ENCODE measurements around the gene FSTL4.
"Not testable (repeated sequence)": the region's sequence is repeated elsewhere in the genome, so short reads cannot be mapped to it uniquely, and the experiment has no call there.

Gene FSTL4

GRCh38 chr5:133195250-133195649, 417.1 kb downstream of the FSTL4 start:
- DNase-seq (ENCODE audit: low spot score in 2 of 2) (no peak), ATAC-seq (ENCODE audit: low read depth) (no peak)
- Mint-ChIP-seq H3K4me3 (no peak overlapping the region), H3K9me3 (no peaks in the 10 kb centered on the region), H3K4me1 (no peaks in the 10 kb centered on the region), H3K36me3 (no peaks in the 10 kb centered on the region), H3K27me3 (peaks cover 15% of the 10 kb centered on the region), H3K27ac (no peak overlapping the region)

DNA sequence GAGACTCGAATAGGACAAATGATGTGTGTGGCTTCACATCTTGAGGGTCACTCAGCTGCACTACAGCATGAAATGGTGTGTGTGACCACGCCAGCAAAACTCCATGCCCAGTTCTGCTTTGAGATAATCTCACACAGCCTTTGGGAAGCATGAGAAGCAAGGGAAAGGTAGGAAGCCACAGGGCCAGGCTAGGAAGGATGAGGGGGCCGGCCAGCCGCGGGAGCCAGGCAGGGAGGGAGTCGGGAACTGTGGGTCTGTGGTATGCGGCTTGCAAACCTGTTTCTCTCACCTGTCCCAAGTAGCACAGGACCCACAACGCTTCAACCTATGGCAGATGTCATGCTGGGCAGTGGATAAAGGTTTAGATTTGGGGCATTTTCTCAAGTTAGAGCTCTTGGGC, 418.5 kb downstream of the FSTL4 start:
- ATAC-seq (ENCODE audit: low read depth) (no peak), DNase-seq (ENCODE audit: low spot score in 2 of 2) (no peak)
- Mint-ChIP-seq H3K9me3 (no peaks in the 10 kb centered on the region), H3K36me3 (no peaks in the 10 kb centered on the region), H3K27ac (no peak overlapping the region), H3K4me1 (no peaks in the 10 kb centered on the region), H3K27me3 (peaks cover 19% of the 10 kb centered on the region), H3K4me3 (no peak overlapping the region)

DNA sequence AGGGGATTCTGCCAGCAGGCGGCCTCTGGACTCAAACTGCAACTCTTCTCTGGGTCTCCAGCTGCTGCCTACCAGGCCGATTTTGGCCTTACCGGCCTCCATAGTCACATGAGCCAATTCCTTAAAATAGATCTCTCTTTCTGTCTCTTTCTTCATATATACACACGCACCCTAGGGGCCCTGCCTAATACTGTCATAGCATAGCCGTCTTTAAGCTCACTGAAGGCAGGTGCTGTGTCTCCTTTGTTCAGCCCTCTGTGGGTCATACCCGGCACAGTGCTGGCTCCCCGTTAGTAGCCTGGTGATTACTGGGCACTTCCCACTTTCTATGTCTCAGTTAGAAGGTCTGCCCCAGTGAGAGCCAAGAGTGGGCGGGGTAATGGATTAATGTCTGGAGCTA, 419.6 kb downstream of the FSTL4 start:
- DNase-seq (ENCODE audit: low spot score in 2 of 2) (no peak), ATAC-seq (ENCODE audit: low read depth) (no peak)
- Mint-ChIP-seq H3K4me3 (no peak overlapping the region), H3K36me3 (no peaks in the 10 kb centered on the region), H3K27me3 (peaks cover 19% of the 10 kb centered on the region), H3K27ac (no peak overlapping the region), H3K4me1 (no peaks in the 10 kb centered on the region), H3K9me3 (no peaks in the 10 kb centered on the region)

GRCh38 chr5:133189881-133190280, 422.5 kb downstream of the FSTL4 start:
- peaks cover 15% of the 10 kb centered on the region for H3K27me3 Mint-ChIP-seq
- no peaks in the 10 kb centered on the region for H3K9me3 Mint-ChIP-seq
- DNase-seq (ENCODE audit: low spot score in 2 of 2), result no peak
- no peaks in the 10 kb centered on the region for H3K4me1 Mint-ChIP-seq
- ATAC-seq (ENCODE audit: low read depth), result no peak
- no peak overlapping the region for H3K4me3 Mint-ChIP-seq
- no peak overlapping the region for H3K27ac Mint-ChIP-seq
- H3K36me3 Mint-ChIP-seq, result no peaks in the 10 kb centered on the region

DNA sequence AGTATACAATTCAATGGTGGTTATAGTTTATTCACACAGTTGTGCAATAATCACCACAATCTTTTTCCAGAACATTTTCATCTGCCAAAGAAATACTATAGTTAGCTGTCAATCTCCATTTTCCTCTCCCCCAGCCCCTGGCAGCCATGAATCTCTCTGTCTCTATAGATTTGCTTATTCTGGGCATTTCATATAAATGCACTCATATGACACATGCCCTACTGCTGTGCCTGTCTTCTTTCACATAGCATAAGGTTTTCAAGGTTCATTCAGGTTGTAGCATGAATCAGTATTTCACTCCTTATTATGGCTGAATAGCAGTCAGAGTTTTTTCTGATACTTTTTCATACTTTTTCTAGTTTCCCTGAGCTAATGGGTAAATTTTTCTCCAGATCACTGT, 432.9 kb downstream of the FSTL4 start:
- DNase-seq (ENCODE audit: low spot score in 2 of 2) (no peak), ATAC-seq (ENCODE audit: low read depth) (no peak)
- no peaks in the 10 kb centered on the region for H3K36me3 Mint-ChIP-seq
- no peaks in the 10 kb centered on the region for H3K9me3 Mint-ChIP-seq
- H3K27me3 Mint-ChIP-seq, result no peaks in the 10 kb centered on the region
- H3K27ac Mint-ChIP-seq, result no peak overlapping the region
- H3K4me1 Mint-ChIP-seq, result no peaks in the 10 kb centered on the region
- no peak overlapping the region for H3K4me3 Mint-ChIP-seq

GRCh38 chr5:133170756-133171387, 441.5 kb downstream of the FSTL4 start:
- H3K9me3 Mint-ChIP-seq; H3K27me3 Mint-ChIP-seq; ATAC-seq (ENCODE audit: low read depth); H3K4me3 Mint-ChIP-seq; H3K4me1 Mint-ChIP-seq; H3K27ac Mint-ChIP-seq; DNase-seq (ENCODE audit: low spot score in 2 of 2): not testable (repeated sequence)
- peaks cover 11% of the 10 kb centered on the region for H3K36me3 Mint-ChIP-seq

- Mint-ChIP-seq H3K4me3 (no peak overlapping the region), H3K36me3 (peaks cover 9% of the 10 kb centered on the region), H3K4me1 (peaks cover 4% of the 10 kb centered on the region), H3K9me3 (peaks cover 4% of the 10 kb centered on the region), H3K27ac (no peak overlapping the region), H3K27me3 (peaks cover 6% of the 10 kb centered on the region)
- ATAC-seq (ENCODE audit: low read depth) (peak; percentile 70), DNase-seq (ENCODE audit: low spot score in 2 of 2) (no peak)
These were observed 447.6 kb downstream of the FSTL4 start for GRCh38 chr5:133164759-133165158.

GRCh38 chr5:133163839-133164238, 448.5 kb downstream of the FSTL4 start:
- DNase-seq (ENCODE audit: low spot score in 2 of 2) (no peak), ATAC-seq (ENCODE audit: low read depth) (no peak)
- Mint-ChIP-seq H3K4me3 (no peak overlapping the region), H3K9me3 (peaks cover 1% of the 10 kb centered on the region), H3K27me3 (peaks cover 5% of the 10 kb centered on the region), H3K27ac (no peak overlapping the region), H3K4me1 (peaks cover 4% of the 10 kb centered on the region), H3K36me3 (peaks cover 5% of the 10 kb centered on the region)

DNA sequence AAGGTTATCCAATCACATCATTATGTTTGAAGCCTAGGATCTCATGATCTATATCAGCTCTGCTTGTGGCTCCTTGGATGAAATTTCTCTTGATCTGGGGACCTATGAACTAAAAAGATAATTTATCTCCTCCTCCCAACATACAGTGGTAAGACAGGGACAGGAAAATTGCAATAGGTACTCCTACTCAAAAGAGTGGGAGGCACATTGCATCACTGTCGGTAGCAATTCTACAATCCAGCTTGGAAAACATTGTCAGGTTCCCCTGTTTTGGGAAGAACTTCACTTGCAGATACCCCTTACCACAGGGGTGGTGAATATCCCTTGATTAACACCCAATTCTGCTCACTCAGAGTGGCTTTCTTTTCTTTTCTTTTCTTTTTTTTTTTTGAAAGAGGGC, 452.8 kb downstream of the FSTL4 start:
- DNase-seq (ENCODE audit: low spot score in 2 of 2) (no peak), ATAC-seq (ENCODE audit: low read depth) (no peak)
- no peaks in the 10 kb centered on the region for H3K36me3 Mint-ChIP-seq
- H3K27ac Mint-ChIP-seq, result no peak overlapping the region
- no peaks in the 10 kb centered on the region for H3K4me1 Mint-ChIP-seq
- H3K9me3 Mint-ChIP-seq, result no peaks in the 10 kb centered on the region
- no peaks in the 10 kb centered on the region for H3K27me3 Mint-ChIP-seq
- H3K4me3 Mint-ChIP-seq, result no peak overlapping the region

DNA sequence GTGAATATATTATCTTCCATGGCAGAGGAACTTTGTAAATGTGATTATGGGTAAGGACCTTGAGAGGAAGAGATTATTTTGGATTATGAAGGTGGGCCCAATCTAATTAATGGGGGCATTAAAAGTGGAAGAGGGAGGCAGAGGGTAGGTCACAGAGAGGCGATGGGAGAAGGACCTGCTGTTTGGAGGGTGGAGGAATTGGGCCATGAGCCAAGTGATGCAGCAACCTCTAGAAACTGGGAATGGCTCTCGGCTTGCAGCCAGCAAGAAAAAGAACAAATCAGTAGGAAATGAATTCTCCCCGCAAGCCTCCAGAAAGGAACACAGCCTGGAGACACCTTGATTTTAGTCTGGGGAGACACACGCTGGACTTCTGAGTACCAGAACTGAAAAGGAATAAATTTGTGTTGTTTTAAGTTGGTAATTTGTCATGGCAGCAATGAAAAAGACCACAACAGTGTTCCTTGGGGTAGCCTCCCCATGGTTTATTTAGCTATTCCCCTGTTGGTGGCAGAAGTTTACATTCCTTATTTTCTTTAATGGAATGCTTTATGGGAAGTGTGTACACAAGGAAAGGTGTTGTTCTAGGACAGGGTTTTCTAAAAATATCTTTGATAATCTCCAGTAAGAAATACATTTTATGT, 456.9 kb downstream of the FSTL4 start:
- H3K36me3 Mint-ChIP-seq, result no peaks in the 10 kb centered on the region
- ATAC-seq (ENCODE audit: low read depth) (no peak), DNase-seq (ENCODE audit: low spot score in 2 of 2) (no peak)
- H3K4me1 Mint-ChIP-seq, result no peaks in the 10 kb centered on the region
- no peaks in the 10 kb centered on the region for H3K9me3 Mint-ChIP-seq
- H3K27me3 Mint-ChIP-seq, result no peaks in the 10 kb centered on the region
- no peak overlapping the region for H3K27ac Mint-ChIP-seq
- no peak overlapping the region for H3K4me3 Mint-ChIP-seq

DNA sequence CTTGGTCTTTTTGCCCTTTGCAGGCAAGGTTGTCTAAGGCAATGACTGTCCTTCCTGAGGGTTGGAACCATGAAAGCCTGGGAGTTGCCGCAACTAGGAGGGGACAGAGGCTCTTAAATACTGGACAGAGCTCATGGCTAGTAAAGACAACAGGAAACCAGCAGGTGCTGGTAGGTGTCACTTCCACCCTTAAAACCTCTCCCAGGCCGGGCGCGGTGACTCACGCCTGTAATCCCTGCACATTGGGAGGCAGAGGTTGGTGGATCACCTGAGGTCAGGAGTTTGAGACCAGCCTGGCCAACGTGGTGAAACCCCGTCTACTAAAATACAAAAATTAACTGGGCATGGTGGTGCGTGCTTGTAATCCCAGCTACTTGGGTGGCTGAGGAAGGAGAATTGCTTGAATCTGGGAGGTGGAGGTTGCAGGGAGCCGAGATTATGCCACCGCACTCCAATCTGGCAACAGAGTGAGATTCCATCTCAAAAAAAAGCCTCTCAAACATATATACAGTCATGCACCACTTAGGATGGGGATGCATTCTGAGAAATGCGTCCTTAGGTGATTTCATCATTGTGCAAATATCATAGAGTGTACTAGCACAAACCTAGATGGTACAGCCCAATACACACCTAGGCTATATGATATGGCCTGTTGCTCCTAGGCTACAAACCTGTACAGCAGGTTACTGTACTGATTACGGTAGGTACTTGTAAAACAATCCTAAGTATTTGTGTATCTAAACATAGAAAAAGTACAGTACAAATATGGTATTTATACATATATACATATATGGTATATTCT, 457.9 kb downstream of the FSTL4 start:
- no peaks in the 10 kb centered on the region for H3K27me3 Mint-ChIP-seq
- no peak overlapping the region for H3K4me3 Mint-ChIP-seq
- no peaks in the 10 kb centered on the region for H3K36me3 Mint-ChIP-seq
- H3K4me1 Mint-ChIP-seq, result no peaks in the 10 kb centered on the region
- H3K9me3 Mint-ChIP-seq, result no peaks in the 10 kb centered on the region
- ATAC-seq (ENCODE audit: low read depth), result no peak
- H3K27ac Mint-ChIP-seq, result no peak overlapping the region
- DNase-seq (ENCODE audit: low spot score in 2 of 2), result no peak

DNA sequence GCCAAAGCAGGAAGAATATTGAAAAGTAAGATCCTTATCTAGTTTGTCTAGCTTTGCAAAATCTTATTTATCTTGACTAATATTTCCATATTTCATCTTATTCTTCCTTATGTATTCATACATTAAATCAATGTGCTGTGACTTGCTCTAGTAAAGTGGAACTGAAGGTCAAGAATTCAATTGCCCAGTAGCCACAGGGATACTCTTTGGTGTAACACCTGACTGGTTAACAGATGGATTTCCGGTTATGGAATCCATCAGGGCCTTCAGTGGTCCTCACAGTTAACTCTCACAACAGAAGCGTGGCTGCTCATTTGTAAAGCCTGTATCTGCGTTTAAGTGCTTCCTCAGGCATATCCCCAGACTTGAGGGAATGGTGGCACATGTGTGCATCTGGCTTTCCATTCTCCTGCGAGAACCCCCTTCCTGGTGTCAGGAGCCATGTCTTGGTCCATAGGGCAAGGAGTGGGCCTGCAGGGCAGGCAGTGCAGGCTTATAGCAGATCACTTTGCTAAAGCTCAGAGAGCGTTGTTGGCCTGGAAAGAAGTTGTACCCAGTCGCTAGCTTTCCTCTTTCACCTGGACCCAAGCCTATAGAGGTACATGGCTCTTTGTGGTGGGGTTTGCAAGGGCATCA, 461.3 kb downstream of the FSTL4 start:
- H3K27me3 Mint-ChIP-seq, result no peaks in the 10 kb centered on the region
- H3K36me3 Mint-ChIP-seq, result no peaks in the 10 kb centered on the region
- H3K4me1 Mint-ChIP-seq, result no peaks in the 10 kb centered on the region
- ATAC-seq (ENCODE audit: low read depth) (no peak), DNase-seq (ENCODE audit: low spot score in 2 of 2) (no peak)
- H3K9me3 Mint-ChIP-seq, result no peaks in the 10 kb centered on the region
- no peak overlapping the region for H3K27ac Mint-ChIP-seq
- no peak overlapping the region for H3K4me3 Mint-ChIP-seq

- H3K9me3 Mint-ChIP-seq, result peaks cover 3% of the 10 kb centered on the region
- no peak overlapping the region for H3K27ac Mint-ChIP-seq
- H3K4me3 Mint-ChIP-seq, result no peak overlapping the region
- H3K4me1 Mint-ChIP-seq, result no peaks in the 10 kb centered on the region
- peaks cover 4% of the 10 kb centered on the region for H3K27me3 Mint-ChIP-seq
- DNase-seq (ENCODE audit: low spot score in 2 of 2) (no peak), ATAC-seq (ENCODE audit: low read depth) (no peak)
- peaks cover 2% of the 10 kb centered on the region for H3K36me3 Mint-ChIP-seq
These were observed 463.0 kb downstream of the FSTL4 start for GRCh38 chr5:133149345-133149744.
